BLaER1 (cell line): Measurements from ENCODE around the gene ARHGAP24.

Experiments
- H3K27ac ChIP-seq: shearing (Covaris generic); formaldehyde crosslinking; 2 replicates; pipeline ENCODE4 v1.8.1; 2022
- H3K27me3 ChIP-seq: shearing (Covaris generic); formaldehyde crosslinking; 2 replicates; pipeline ENCODE4 v1.8.1; 2022
- H3K36me3 ChIP-seq: shearing (Covaris generic); formaldehyde crosslinking; 2 replicates; pipeline ENCODE4 v1.8.1; 2022
- H3K4me1 ChIP-seq: shearing (Covaris generic); formaldehyde crosslinking; 2 replicates; pipeline ENCODE4 v1.8.1; 2022
- H3K4me2 ChIP-seq: shearing (Covaris generic); formaldehyde crosslinking; 2 replicates; pipeline ENCODE4 v1.8.1; 2022
- H3K4me3 ChIP-seq: shearing (Covaris generic); formaldehyde crosslinking; 2 replicates; pipeline ENCODE4 v1.8.1; 2022
- H3K9ac ChIP-seq: shearing (Covaris generic); formaldehyde crosslinking; 2 replicates; pipeline ENCODE4 v1.8.1; 2022
- H3K9me3 ChIP-seq: shearing (Covaris generic); formaldehyde crosslinking; 2 replicates; pipeline ENCODE4 v1.8.1; 2022
- H4K20me1 ChIP-seq: shearing (Covaris generic); formaldehyde crosslinking; 2 replicates; pipeline ENCODE4 v1.8.1; 2022
- Cebpa-rat ChIP-seq: shearing (Covaris generic); IDR thresholded peaks from 2 replicates; pipeline ENCODE4 v1.8.1; 2022

Gene ARHGAP24

GRCh38 chr4:85708468-85708867, 233.5 kb downstream of the ARHGAP24 start:
- peaks cover 15% of the 10 kb centered on the region for H3K4me1 ChIP-seq
- no peaks in the 10 kb centered on the region for H4K20me1 ChIP-seq
- no peaks in the 10 kb centered on the region for H3K27me3 ChIP-seq
- no peak overlapping the region for H3K4me3 ChIP-seq
- TF ChIP-seq Cebpa-rat = no peak
- H3K9me3 ChIP-seq = no peaks in the 10 kb centered on the region
- no peak overlapping the region for H3K4me2 ChIP-seq
- no peak overlapping the region for H3K27ac ChIP-seq
- no peak overlapping the region for H3K9ac ChIP-seq
- H3K36me3 ChIP-seq = no peaks in the 10 kb centered on the region

DNA sequence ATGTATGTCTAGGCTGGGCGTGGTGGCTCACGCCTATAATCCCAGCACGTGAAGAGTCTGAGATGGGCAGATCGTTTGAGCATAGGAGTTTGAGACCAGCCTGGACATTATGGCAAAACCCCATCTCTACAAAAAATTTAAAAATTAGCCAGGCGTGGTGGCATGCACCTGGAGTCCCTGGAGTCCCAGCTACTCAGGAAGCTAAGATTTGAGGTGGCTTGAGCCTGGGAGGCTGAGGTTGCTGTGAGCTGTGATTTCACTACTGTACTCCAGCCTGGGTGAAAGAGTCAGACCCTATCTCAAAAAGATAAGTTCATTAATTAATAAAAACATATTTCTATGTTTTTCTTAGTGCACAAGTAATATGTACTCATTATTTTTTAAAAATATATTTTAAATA, 238.1 kb downstream of the ARHGAP24 start:
- Histone ChIP-seq H3K4me3 (no peak overlapping the region), H3K9ac (no peak overlapping the region), H3K9me3 (no peaks in the 10 kb centered on the region), H3K27ac (no peak overlapping the region), H3K36me3 (no peaks in the 10 kb centered on the region), H3K27me3 (no peaks in the 10 kb centered on the region), H3K4me1 (peaks cover 9% of the 10 kb centered on the region; the same call in 1 of the 2 replicates), H3K4me2 (no peak overlapping the region), H4K20me1 (no peaks in the 10 kb centered on the region)
- TF ChIP-seq Cebpa-rat = no peak

GRCh38 chr4:85715991-85716737, 241.2 kb downstream of the ARHGAP24 start:
- Histone ChIP-seq H3K4me3 (no peak overlapping the region), H4K20me1 (no peaks in the 10 kb centered on the region), H3K36me3 (no peaks in the 10 kb centered on the region), H3K4me2 (no peak overlapping the region), H3K4me1 (0 out of 2 replicates have a peak, but pooled peaks cover 5% of the 10 kb centered on the region), H3K9ac (no peak overlapping the region), H3K27me3 (no peaks in the 10 kb centered on the region), H3K9me3 (no peaks in the 10 kb centered on the region), H3K27ac (no peak overlapping the region)
- no peak for TF ChIP-seq Cebpa-rat

DNA sequence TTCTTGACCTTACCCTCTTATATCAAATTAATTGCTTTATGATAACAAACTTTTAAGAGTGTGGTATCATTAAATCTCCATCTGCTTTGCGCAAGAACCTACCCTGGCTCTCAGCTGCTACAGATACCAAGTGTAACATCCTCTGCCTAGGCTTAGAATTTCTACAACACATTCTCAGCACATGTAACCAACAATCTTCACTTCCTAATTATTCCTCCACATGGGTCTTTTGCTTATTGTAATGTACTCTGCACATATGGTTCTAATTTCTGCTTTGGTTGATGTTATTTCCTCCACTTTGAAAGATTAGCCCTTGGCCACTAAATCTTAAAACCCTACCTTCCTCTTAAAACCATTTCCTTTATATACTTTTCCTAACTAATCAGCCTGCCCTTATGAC, 242.4 kb downstream of the ARHGAP24 start:
- Histone ChIP-seq H3K36me3 (no peaks in the 10 kb centered on the region), H3K9me3 (no peaks in the 10 kb centered on the region), H3K27ac (no peak overlapping the region), H4K20me1 (no peaks in the 10 kb centered on the region), H3K4me3 (no peak overlapping the region), H3K4me2 (no peak overlapping the region), H3K27me3 (no peaks in the 10 kb centered on the region), H3K9ac (no peak overlapping the region), H3K4me1 (0 out of 2 replicates have a peak, but pooled peaks cover 5% of the 10 kb centered on the region)
- TF ChIP-seq Cebpa-rat = no peak

- Histone ChIP-seq H3K4me3 (no peak overlapping the region), H3K27me3 (no peaks in the 10 kb centered on the region), H4K20me1 (no peaks in the 10 kb centered on the region), H3K4me2 (no peak overlapping the region), H3K36me3 (no peaks in the 10 kb centered on the region), H3K4me1 (0 out of 2 replicates have a peak, but pooled peaks cover 4% of the 10 kb centered on the region), H3K9me3 (no peaks in the 10 kb centered on the region), H3K9ac (no peak overlapping the region), H3K27ac (no peak overlapping the region)
- TF ChIP-seq Cebpa-rat = no peak
These were observed 242.9 kb downstream of the ARHGAP24 start for GRCh38 chr4:85717847-85718246.

- peaks cover 7% of the 10 kb centered on the region for H3K4me1 ChIP-seq
These were observed 245.8 kb downstream of the ARHGAP24 start for GRCh38 chr4:85720735-85721134.

DNA sequence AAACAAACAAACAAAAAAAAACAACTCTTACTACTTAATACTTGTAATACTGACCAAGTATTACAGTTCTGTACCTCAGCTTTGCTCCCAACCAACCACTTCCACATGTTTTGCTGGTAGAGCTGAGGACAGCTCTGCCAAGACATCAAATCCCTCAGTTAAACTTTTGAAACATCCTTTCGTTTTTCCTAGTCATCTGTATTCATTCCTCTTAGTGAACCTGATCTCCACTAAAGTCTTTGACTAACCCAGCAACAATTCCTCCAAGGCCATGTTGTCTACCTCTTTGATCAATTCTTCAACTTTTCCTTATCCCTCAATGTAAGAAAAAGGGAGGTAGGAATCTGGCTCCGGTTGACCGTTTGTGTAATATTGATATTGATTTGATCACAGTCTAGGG, 247.5 kb downstream of the ARHGAP24 start:
- no peaks in the 10 kb centered on the region for H3K36me3 ChIP-seq
- peaks cover 16% of the 10 kb centered on the region for H3K4me1 ChIP-seq
- no peaks in the 10 kb centered on the region for H3K9me3 ChIP-seq
- no peak overlapping the region for H3K9ac ChIP-seq
- no peaks in the 10 kb centered on the region for H3K27me3 ChIP-seq
- no peak overlapping the region for H3K4me2 ChIP-seq
- no peak overlapping the region for H3K4me3 ChIP-seq
- no peak for TF ChIP-seq Cebpa-rat
- H3K27ac ChIP-seq = no peak overlapping the region
- H4K20me1 ChIP-seq = no peaks in the 10 kb centered on the region

More at GRCh38 chr4:85720735-85721134, 245.8 kb downstream of the ARHGAP24 start:
- Histone ChIP-seq H3K9ac (no peak overlapping the region), H3K27me3 (no peaks in the 10 kb centered on the region), H3K4me3 (no peak overlapping the region), H3K27ac (no peak overlapping the region), H3K9me3 (no peaks in the 10 kb centered on the region), H3K36me3 (no peaks in the 10 kb centered on the region), H3K4me2 (no peak overlapping the region), H4K20me1 (no peaks in the 10 kb centered on the region)
- no peak for TF ChIP-seq Cebpa-rat

DNA sequence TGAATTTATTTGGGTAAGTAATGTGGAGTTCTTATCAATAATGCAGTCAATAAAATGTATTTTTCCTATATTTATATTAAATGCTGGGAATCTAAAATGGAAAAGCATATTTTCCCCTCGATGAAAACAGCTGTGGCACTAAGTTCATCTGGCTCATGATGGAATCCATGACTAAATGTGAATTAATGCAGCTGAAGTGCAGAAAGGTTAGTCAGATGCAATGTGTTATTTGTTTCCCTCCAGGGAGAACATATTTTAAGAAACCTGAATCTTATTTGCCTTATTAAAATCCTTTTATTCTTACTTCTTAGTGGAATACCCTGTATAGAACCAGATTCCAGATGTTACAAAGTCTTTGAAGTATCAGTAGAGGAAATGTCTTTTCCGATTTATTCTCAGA, 247.9 kb downstream of the ARHGAP24 start:
- no peak overlapping the region for H3K9ac ChIP-seq
- H3K4me1 ChIP-seq = peaks cover 16% of the 10 kb centered on the region
- H3K36me3 ChIP-seq = no peaks in the 10 kb centered on the region
- H3K27me3 ChIP-seq = no peaks in the 10 kb centered on the region
- H4K20me1 ChIP-seq = no peaks in the 10 kb centered on the region
- TF ChIP-seq Cebpa-rat = no peak
- no peak overlapping the region for H3K4me3 ChIP-seq
- H3K27ac ChIP-seq = no peak overlapping the region
- no peaks in the 10 kb centered on the region for H3K9me3 ChIP-seq
- H3K4me2 ChIP-seq = no peak overlapping the region

DNA sequence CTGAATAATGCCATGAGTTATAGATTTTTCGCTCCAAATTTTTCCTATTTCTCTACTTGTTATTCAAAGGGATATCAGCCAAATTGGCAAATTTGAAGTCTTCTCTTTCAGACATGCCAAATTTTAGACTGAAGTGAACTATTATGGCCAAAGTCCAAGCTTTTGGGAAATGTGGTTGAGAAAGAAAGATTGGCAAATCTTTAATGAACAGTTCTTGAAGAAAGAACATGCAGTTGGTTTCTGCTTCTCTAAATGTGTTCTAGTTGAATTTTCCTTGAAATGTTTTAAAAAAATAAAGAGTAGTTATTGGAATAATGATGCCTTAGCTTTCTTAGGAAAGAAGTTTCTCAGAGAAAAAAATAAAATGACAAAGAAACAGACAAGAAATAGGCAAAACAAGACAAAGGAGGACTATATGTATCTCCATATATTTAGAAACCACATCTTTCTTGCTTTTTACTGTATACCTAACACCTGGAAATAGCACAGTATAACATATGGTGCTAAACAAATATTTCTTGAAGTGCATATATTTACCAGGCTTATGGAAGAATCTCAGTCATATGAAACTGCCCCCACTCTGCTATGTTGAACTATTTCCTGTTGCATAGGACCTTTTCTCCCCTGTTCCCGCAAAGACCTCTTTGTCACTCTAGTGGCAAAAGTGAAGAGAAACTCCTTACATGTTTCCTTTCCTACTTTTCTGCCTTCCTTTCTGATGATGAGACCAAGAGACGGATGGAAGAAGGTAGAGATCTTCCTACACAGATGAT, 250.0 kb downstream of the ARHGAP24 start:
- Histone ChIP-seq H3K27me3 (no peaks in the 10 kb centered on the region), H3K9me3 (no peaks in the 10 kb centered on the region), H3K4me3 (no peak overlapping the region), H3K4me1 (peaks cover 16% of the 10 kb centered on the region), H3K36me3 (no peaks in the 10 kb centered on the region), H3K27ac (peak overlapping the region; percentile 59; the same call in 1 of the 2 replicates), H3K4me2 (0 out of 2 replicates have a peak overlapping the region, but pooled peaks have one; percentile 44), H4K20me1 (no peaks in the 10 kb centered on the region), H3K9ac (no peak overlapping the region)
- TF ChIP-seq Cebpa-rat = no peak

- Histone ChIP-seq H4K20me1 (no peaks in the 10 kb centered on the region), H3K27me3 (no peaks in the 10 kb centered on the region), H3K4me3 (no peak overlapping the region), H3K9ac (no peak overlapping the region), H3K27ac (peak overlapping the region; percentile 59), H3K4me1 (peaks cover 16% of the 10 kb centered on the region), H3K9me3 (no peaks in the 10 kb centered on the region), H3K4me2 (peak overlapping the region; percentile 44), H3K36me3 (no peaks in the 10 kb centered on the region)
- no peak for TF ChIP-seq Cebpa-rat
These were observed 250.8 kb downstream of the ARHGAP24 start for GRCh38 chr4:85725721-85726170.
